Measurements from ENCODE around the gene HOXC9. TPM values are rescaled to one million over a fixed set of nuclear protein-coding genes. Genes with fewer than 3 reads are reported as not detected.
A peak's percentile ranks its signal among the peaks of the same experiment; 100 is the strongest.

The HOXC9 gene
- total RNA-seq, 1 experiment from 2014 or later: not detected

DNA sequence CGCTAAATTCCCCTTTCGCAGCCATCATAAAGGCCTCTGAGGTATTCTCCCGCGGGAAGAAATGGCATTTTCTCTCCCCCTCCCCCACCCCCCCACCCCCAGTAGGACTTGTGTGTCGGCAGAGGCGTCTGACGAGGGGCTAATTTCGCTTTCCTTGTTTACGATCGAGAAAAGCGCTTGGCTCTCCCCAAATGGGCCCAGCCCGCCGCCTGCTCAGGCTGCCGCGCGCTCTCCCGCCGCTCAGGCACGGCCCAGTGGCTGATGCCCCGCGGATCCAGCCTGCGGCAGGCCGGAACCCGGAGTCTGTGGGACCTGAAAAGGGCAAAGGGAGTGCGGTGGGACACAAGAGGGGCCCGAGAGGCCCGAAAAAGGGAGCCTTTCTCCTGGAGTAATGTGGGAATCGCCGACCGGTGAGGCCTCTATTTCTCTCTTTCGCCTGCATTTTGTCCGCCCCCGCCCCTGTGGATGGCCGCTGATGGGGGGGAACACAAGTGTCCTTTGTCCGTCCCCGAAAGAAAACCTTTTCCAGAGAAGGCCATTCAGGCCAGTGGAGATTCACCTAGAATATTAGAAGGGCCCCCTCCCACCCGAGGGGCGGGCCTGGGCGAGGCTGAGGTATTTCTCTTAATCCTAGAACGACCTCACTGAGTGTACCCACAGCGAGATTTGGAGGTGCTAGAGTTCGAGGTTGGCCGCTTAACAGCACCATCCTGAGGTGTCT lies 19.3 kb downstream of the HOXC9 start:
- H3K4me1 ChIP-seq (ENCODE audit: insufficient read depth, low read length): no peaks in the 10 kb centered on the region
- peaks cover 94% of the 10 kb centered on the region for H3K27me3 ChIP-seq (ENCODE audit: insufficient read depth, low read length)

More for the DNA sequence above, 19.3 kb downstream of the HOXC9 start:
- no peak overlapping the region for H3K4ac ChIP-seq (ENCODE audit: low read depth, low read length)
- no peak overlapping the region for H3K9ac ChIP-seq (ENCODE audit: extremely low read depth, insufficient read length, low read length)
- Mint-ChIP-seq H3K27me3 (ENCODE audit: low read depth) (peaks cover 100% of the 10 kb centered on the region), H3K27ac (no peak overlapping the region), H3K4me3 (peak overlapping the region; percentile 8 to 55; a peak in 2 of 5 replicates), H3K9me3 (peaks cover 0 to 2% of the 10 kb centered on the region in 2 experiments; a peak in 2 of 5 replicates), H3K4me1 (peaks cover 13 to 30% of the 10 kb centered on the region in 2 experiments), H3K36me3 (ENCODE audit: insufficient read depth in 1 of 3, low read depth in 3 of 3) (no peaks in the 10 kb centered on the region)
- H4K20me1 ChIP-seq (ENCODE audit: control insufficient read depth, insufficient read depth, insufficient read length): no peaks in the 10 kb centered on the region
- H3K79me2 ChIP-seq (ENCODE audit: insufficient read depth, low read length): no peaks in the 10 kb centered on the region
- H3K27ac ChIP-seq (ENCODE audit: insufficient read length, low read depth, low read length): no peak overlapping the region
- H2BK15ac ChIP-seq (ENCODE audit: low read depth, low read length): no peak overlapping the region
- H2AFZ ChIP-seq (ENCODE audit: low read length): no peak overlapping the region
- H2AK5ac ChIP-seq (ENCODE audit: insufficient read length, low read length): no peak overlapping the region
- TF ChIP-seq, protein P1, sequence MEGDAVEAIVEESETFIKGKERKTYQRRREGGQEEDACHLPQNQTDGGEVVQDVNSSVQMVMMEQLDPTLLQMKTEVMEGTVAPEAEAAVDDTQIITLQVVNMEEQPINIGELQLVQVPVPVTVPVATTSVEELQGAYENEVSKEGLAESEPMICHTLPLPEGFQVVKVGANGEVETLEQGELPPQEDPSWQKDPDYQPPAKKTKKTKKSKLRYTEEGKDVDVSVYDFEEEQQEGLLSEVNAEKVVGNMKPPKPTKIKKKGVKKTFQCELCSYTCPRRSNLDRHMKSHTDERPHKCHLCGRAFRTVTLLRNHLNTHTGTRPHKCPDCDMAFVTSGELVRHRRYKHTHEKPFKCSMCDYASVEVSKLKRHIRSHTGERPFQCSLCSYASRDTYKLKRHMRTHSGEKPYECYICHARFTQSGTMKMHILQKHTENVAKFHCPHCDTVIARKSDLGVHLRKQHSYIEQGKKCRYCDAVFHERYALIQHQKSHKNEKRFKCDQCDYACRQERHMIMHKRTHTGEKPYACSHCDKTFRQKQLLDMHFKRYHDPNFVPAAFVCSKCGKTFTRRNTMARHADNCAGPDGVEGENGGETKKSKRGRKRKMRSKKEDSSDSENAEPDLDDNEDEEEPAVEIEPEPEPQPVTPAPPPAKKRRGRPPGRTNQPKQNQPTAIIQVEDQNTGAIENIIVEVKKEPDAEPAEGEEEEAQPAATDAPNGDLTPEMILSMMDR (conservative IDR thresholded peaks at IDR 0.05): no peak
- H2BK12ac ChIP-seq (ENCODE audit: insufficient read length, low read depth, low read length): no peak overlapping the region
- H3K23me2 ChIP-seq (ENCODE audit: insufficient read length, low read depth, low read length, poor library complexity, severe bottlenecking): peaks cover 10% of the 10 kb centered on the region
- DNase-seq: peak; percentile 74
- no CpG with 5 or more reads among the region's 43 CpGs for WGBS (ENCODE audit: extremely low coverage, insufficient read length, low lambda C conversion rate)
- H3K18ac ChIP-seq (ENCODE audit: insufficient read length, low read depth, low read length): no peak overlapping the region
- H3T11ph ChIP-seq (ENCODE audit: low read length): no peak overlapping the region
- H4K5ac ChIP-seq (ENCODE audit: insufficient read length, low read depth, low read length): no peak overlapping the region
- no peaks in the 10 kb centered on the region for H3K9me3 ChIP-seq (ENCODE audit: control insufficient read depth, low read depth, low read length)
- no peak overlapping the region for H2BK5ac ChIP-seq (ENCODE audit: insufficient read length, low read length)
- no peak overlapping the region for H4K91ac ChIP-seq (ENCODE audit: insufficient read length, low read depth, low read length)
- no peak overlapping the region for H2BK120ac ChIP-seq (ENCODE audit: low read depth, low read length, poor library complexity, severe bottlenecking)
- H2BK20ac ChIP-seq (ENCODE audit: low read depth, low read length, poor library complexity, severe bottlenecking): no peak overlapping the region
- H3K79me1 ChIP-seq (ENCODE audit: insufficient read depth, low read depth, low read length, poor library complexity, severe bottlenecking): no peaks in the 10 kb centered on the region
- H3K23ac ChIP-seq (ENCODE audit: insufficient read length, low read depth, low read length): no peak overlapping the region
- peak overlapping the region; percentile 28 for H3K4me2 ChIP-seq (ENCODE audit: insufficient read depth, insufficient read length, low read length)
- H3K14ac ChIP-seq (ENCODE audit: insufficient read depth, low read length): no peak overlapping the region
- H3K56ac ChIP-seq (ENCODE audit: insufficient read length, low read depth, low read length): no peak overlapping the region
- no peak overlapping the region for H4K8ac ChIP-seq (replicated peaks; ENCODE audit: insufficient read length, low read depth, low read length)
